Stimulated activated CD4-positive, alpha-beta T cell treated with anti-CD3 and anti-CD28 coated beads, Interleukin-15, amount 100 ng/mL, for 48 hours (primary cell): ENCODE results near the gene FOXP1.

ENCODE experiments used
- DNase-seq, 2 donors: peaks; one replicate each; pipeline ENCODE4 v3.0.0-alpha.2; 2020; ENCODE audit warnings: low read depth in 2 of 2

FOXP1 gene

DNA sequence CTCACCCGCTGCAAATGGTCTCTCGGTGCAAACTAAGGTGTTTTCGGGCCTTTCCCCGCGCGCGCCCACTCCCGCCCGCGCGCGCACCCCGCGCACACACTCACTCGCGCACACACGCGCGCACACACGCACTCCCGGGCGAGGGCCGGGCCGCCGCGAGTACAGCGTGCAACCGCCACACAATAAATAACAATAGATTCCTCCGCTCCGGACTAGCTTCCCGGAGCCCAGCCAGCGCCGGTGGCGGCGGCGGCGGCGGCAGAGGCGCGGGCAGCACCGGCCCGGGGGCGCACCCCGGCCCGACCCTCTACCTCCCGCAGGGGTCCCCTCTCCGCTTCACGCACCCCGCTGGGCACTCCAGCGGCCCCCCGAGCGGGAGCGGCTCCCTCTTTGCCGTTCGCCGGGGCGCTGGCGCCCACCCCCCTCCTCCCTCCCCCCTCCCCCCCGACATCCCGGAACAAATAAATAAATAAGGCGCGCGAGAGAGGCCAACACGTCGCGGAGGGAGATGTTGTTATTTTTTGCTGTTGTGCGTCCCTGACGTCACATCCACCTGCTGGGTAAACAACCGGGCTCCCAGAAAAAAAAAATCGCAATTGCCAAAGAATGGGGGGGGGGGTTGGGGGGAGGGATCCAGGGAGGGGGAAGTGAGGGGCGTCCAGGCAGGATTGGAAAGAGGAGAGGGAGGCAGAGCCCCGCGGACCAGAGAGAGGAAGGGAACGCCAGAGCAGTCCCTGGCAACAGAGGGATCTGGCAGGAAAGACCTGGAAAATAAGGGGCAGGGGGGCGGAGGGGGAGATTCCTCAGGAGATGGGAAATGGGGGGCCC is at the start of gene FOXP1:
Gene FOXP1, minus strand, starts transcription at position 163 of the 828 bp plus-strand sequence. CDS start 385,347 bp downstream, outside the sequence.
- peak; percentile 38 to 48 for DNase-seq

DNA sequence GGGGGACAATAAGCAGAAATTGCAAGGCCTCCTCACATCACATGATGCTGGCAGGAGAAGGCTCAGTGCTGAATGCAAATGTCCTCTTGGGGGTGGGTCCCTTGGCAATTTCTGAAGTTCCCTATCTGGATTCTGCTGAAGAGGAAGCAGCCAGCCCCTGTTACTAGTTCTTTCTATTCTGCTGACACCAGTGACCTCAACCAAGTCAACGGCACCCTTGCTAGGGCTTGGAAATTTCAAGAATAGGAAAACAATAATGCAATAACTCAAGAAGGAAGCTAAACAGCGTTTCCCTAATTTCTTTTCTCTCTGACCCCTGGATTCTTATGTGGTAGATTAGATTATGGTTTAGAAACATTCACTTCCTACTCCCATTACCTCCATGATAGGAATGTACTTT is 46.2 kb upstream of the FOXP1 start:
- DNase-seq, result no peak

DNA sequence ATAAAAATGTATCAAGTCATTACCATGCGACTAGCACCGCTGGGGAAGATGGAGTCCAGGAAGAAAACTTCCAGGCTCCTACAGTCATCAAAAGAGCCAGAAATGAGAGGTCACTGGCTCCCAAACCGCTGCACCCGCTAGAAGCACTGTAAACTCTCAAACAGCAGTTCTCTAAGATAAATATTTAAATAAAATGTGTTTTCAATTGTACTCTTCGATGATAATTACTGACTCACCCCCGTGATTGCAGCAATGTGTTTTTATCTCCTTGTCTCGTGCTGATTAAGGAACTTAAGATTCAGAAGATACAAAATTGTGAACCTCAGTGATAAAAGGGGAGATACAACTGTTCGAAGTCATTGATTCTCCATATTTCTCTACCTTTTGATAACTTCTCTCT is 45.8 kb upstream of the FOXP1 start:
- no peak for DNase-seq

DNA sequence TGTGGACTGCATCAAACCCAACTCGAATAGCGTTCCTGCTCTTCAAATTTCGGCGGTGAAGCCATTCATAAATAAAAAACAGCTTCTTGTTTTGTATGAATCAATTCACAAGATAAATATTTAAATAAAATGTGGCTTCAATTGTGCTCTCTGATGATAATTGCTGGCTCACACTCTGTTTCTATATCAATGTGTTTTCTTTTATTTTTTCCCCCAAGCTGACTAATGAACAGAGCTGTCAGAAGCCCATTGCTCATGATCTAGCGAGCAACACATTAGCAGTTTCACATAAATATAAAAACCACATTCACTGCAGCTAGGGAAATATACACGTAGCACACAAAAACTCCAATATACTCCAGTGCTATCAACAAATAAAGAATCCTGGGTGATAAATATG is 45.0 kb upstream of the FOXP1 start:
- DNase-seq, result no peak

DNA sequence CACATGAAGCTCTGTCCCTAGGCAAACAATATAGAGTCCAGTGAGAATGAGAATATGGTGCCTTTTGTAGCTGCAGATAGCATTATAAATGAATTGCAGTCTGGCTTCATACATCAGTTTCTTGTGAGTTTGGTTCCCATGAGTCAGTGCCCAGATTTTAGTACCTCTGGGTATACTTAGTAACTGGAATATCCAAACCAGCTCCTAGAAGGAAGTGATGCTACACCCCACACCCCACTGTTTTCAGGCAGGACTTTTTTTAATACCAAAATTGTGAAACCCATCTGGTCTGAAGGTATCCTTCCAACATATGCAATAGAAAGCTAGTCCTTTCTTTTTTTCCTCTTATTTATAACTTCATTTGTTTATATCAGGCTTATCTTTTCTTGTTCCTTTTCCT is 42.1 kb upstream of the FOXP1 start:
- no peak for DNase-seq

DNA sequence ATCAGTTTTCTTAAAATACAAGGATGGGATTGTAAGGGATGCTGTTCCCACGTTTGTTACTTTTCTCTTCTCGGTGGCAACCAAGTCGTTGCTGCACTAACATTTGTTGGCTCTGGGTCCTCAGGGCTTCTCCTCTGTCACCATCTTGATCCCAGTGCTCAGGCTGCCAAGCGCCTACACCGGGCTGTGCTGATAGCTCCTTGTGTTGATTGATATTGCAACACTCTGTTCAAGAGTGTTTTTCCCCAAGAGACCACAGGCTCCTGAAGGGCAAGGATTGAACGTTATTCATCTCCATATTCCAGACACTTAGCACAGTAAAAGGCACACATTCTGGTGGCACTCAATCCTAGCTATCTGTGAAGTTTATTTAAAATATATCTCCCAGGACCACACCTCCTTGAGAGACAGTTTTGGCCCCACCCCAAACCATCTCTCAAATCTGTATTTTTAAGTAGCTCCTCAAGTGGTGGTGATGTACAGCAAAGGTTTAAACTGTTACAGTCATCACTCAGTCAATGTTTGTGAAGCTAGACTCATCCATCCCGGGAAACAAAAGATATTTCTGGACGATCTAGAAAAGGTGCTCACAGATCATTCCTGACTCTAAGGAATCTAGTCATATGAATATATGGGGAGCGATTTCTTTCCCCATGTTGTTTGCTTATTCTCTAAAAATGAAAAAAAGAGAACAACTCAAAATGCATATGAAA is 38.5 kb upstream of the FOXP1 start:
- DNase-seq, result no peak

DNA sequence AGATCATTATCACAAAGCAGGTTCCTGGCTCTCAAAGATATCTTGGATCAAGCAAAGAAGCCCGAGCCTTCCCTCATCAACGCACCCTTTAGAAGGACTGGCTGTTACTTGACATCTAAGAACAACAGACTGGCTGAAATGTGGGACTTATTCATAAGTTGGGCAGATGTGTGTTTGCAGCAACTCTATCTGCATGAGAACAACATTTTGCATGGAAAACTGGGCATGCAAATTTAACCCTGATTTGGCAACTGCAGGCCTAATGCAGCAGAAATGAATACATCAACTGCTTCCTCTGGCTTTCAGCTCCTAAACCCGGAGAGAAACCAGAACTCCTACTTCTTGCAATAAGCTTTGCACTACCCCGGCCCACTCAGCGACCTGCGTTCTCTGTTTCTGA is 35.0 kb upstream of the FOXP1 start:
- no peak for DNase-seq

DNA sequence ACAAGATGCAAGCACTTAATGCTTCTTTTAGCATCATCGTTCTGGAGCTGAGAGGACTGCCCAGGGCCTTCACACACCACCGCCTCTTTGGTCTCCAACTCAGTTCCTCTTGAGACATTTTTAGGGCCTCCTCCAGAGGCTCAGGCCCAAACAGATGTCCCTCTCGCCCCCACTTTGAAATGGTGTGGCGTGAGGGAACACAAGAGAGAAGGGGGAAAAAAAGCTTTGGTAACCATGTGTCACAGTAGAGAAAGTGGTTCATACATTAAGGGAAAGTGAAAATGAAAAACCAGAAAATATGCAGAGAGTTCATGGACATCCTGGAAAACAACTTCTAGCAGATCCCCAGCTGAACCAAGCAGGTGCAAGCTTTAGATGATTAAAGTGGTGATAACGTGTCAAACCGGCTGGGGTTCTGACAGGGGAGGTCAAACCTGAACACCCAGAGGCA is 33.1 kb upstream of the FOXP1 start:
- DNase-seq, result no peak

DNA sequence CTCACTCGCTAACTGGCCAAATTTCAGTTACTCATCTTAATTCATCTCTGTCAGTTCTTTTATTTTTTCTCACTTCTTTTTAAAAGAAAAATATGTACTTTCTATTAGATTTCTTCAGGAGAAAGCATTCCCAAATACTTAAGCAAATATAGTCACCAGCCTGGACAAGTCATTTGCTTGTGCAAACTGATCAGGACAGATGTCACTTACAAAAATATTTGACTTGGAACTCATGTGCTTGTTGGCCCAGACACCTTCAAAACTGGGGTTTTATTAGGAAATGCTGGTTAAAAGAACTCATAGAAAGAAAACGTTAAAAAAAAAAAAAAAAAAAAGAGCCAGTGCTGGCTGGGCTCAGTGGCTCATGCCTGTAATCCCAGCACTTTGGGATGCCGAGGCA is 31.3 kb upstream of the FOXP1 start:
- DNase-seq, result no peak

DNA sequence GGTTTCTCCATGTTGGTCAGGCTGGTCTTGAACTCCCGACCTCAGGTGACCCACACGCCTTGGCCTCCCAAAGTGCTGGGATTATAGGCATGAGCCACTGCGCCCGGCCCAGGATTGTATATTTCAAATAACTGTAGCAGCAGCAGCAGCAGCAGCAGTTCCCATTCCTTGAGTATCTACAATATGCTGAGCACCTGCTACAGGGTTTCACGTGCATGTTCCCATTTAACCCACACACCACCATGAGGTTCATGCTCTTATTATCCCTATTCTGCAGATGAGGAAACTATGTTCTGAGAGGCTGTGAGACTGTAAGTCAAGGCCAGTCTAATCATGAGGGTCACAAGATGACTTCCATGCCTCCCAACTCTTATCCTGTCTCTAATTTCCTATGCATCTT is 30.9 kb upstream of the FOXP1 start:
- no peak for DNase-seq

DNA sequence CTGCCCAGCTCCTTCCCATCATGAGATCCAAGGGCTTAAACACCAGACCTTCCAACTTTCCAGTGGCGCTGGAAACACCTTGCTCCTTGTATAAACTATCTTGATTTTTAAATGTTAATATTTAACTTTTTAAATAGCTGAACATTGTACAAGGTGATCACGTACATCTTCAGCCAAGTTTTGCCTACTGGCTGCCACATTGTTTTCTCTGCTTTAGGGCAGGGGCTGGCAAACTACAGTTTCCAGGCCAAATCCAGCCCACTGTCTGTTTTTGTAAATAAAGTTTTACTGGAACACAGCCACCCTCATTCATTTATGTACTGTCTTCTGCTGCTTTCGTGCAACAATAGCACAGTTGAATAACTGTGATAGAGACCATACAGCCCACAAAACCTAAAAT is 27.6 kb upstream of the FOXP1 start:
- DNase-seq, result no peak

DNA sequence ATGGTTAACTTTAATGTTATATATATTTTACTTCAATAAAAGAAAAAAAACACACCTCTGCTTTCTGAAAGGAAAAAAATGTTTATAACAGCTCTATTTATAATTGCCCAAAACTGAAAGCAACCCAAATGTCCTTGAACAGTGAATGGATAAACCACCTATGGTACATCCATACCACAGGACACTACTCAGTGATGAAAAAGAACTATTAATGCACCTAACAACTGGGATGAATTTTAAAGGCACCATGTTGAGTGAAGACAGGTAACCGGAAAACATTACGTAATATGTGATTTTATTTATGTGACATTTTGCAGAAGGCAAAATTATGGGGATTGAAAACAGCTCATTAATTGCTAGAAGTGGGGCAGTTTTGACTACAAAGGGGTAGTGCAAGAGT is 23.8 kb upstream of the FOXP1 start:
- DNase-seq, result no peak

DNA sequence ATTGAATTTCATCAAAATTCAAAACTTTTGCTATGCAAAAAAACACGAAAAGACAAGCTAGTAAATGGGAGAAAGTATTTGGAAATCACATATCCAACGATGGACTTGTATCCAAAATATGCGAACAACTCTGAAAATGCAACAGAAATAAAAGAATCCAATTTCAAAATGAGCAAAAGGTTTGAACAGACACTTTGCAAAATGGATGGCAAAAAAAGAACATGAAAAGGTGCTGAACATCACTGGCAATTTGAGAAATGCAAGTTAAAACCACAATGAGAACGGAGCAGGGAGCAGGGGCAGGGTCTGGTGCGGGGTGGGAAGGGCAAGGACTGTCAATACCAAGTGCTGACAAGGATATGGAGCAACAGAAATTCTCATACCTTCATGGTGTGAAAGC is 23.1 kb upstream of the FOXP1 start:
- no peak for DNase-seq

DNA sequence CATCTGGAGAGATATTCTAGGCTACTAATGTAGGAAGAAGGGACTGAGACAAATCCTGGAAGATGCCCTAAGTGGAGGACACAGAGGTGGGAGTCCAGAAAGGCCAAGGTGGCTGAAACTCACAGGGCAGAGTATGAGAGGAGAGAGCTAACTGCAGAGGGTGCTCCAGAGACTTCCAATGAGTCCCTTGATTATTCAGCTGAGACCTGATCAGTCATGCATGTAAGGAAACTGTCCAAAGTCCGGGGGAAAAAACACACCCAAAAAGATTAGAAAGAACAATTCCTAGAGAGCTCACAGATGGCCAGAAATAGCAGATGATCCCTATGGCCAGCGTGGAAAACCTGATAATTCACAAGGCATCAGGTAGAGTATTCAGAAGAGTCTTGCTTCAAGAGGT is 18.7 kb upstream of the FOXP1 start:
- no peak for DNase-seq

DNA sequence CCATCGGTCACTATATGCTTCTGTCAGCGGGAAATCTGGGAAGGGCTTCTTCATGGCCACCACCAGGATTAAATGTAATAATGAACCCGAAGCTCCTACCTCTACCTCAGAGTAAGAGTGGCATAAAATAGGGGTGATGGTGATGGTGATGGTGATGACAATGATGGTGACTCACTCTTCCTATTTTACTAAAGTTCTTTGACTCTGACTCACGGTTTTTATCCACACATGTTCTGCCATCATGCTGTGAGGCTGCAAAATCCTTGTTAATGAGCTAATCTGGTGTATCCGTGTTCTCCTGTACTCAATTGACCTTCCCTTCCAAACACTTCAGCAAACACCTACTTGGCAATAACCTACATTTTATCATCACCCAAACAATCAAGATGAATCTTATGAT is 18.3 kb upstream of the FOXP1 start:
- no peak for DNase-seq

DNA sequence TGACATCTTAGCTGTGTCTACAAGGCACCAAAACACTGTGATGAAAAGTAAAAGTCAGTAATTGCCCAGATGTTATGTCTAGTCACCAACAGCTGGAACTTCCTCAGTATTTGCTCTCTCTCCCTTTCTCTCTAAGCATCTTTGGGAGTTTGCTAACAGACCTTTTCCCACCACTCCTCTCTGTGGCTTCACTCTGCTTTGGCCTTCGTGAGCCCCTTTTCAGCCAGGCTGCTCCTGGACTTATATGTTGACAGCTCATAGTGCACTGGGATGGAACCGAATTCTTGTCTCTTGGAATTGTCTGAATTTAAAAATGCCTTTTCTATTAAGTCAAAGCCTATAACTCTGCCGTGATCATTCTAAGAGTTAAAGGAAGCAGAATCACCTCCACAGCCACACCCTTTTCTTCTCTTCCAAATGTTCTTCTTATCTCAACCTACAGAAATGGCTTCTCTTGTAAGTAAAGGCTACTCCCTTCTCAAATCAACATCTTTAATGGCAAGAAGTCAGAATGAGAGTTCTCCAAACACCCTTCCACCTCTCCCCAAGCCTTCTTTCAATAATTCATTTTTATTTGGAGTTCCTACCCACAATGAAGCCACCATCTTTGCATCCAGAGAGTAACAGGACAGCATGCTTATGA is 17.2 kb upstream of the FOXP1 start:
- DNase-seq, result no peak

DNA sequence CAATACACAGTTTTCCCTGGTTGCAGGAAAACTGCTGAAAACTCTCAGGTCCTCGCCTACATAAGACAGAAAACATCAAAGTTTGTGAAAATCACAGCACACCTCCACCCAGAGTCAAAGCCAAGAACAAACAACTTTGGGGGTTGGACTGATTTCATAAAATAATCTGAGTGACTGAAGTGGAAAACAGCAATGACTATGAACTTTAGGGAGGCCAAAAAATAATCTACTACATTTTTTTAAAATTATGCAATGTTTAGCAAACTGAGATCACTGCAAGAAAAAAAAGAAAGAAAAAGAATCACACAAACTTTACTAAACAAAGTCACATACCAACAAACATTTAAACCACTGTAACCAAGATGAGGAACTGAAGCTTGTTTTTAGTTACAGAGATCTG is 15.9 kb upstream of the FOXP1 start:
- no peak for DNase-seq

DNA sequence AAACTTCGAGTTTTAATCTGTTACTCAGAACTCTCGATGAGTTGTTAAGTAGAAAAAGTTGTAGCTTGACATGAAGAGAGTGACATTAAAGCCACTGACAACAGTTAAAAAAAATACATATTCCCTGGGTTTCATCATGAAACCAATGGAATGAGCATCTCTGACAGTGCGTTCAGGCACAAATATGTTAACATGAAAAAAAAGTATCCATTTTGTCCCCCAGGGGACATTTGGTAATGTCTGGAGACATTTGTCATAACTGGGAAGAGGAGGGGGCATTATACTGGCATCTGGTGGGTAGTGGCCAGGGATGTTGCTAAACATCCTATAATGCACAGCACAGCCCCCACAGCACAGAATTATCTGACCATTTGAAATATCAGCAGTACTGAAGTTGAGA is 14.8 kb upstream of the FOXP1 start:
- DNase-seq, result no peak

DNA sequence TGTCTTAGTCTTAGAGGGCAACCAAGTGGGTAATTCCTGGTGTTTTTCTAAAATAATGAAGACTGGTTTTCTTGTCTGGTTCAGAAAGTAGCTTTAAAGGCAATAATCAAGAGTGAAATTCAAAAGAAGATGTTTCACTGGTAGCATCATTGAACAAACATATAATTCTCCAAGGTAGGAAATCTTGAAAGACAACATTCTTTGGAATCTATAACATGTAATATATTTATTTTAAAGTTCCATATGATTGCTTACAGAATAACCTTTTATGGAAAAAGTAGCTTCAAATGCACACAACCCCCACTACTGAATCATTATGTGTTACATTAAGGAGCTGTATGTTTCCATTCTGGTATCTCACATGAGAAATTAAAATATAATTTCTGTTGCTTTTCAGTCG is 13.8 kb upstream of the FOXP1 start:
- DNase-seq, result no peak

DNA sequence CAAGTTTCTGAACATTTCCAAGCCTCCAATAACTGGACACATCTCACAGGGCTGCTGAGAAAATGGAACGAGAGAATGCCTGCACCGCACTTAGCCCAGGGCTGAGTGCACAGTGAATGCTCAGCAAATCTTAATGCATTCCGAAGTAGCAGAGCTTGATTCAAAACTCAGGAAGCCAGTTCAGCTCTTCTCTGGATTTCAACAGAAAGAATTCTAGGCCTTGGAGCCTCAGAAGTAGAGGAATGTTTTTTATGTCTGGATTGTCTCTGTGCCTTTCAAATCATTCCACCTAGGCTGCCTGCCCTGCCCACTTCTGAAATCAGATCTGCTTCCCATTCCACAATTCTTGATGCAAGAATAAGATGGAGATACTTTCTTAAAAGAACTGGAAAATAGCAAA is 9.6 kb upstream of the FOXP1 start:
- no peak for DNase-seq

DNA sequence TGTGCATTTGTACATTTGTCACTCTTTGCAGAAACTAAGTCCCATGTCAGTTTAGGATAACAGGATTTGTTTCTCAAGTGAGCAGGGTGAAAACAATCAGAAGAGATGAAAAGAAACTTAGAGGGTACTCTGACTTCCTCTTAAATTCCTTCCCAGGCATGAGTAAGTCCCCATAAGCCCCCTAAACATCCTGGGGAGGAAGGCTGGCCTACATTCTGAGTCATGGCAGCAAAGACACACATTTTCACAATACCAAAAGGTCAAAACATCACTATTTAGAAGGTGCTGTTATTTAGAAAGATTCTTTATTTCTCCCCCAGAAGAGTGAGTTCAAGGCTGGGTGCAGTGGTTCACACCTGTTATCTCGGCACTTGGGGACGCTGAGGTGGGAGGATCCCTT is 7.6 kb upstream of the FOXP1 start:
- no peak for DNase-seq

DNA sequence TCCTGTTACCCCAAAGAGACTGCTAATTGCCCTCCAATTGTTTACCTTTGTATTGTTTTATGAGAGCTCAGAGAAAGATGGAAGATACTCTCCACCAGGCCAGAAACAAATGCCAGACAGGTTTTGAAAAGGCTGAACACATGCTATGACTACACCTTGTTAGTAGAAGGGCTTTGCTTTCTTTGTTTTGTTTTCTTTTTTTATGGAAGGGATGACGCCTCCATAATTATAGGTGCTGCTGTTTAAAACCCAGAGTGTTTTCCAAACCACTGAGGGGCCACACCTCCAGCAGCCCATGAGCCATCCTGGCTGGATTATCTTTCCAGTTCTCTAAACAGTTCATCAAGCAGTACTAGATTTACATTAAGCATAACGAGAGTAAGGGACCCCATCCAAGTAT is 5.6 kb upstream of the FOXP1 start:
- no peak for DNase-seq

DNA sequence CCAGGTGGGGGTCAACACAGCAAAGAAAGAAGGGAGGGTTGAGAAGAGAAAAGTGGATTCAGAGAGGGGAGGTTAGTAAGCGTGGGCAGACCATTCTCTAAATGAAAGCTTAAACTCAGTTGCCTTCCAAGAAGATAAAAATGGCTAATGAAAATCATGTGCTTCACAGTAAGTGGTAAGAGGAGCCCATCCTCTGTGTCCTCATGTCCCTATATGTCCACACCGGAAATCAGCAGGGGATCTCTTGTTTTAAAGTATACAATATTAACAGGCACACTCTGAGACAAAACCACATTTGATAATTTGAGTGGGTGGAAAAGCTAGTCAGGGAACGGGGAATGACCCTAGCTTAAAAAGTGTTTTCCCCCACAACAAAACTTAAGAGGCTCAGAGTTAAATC is 4.4 kb upstream of the FOXP1 start:
- DNase-seq, result no peak
